ENCODE measurements around the gene SV2C.
A peak's percentile ranks its signal among the peaks of the same experiment; 100 is the strongest.

Gene SV2C

GRCh38 chr5:76169146-76169905 lies 86.1 kb downstream of the SV2C start:
- Histone ChIP-seq H3K79me2 (ENCODE audit: control insufficient read depth, insufficient read depth, low read length, poor library complexity) (no peaks in the 10 kb centered on the region), H3K27ac (ENCODE audit: low read depth, low read length) (no peak overlapping the region), H3K4ac (ENCODE audit: low read depth, low read length) (no peak overlapping the region), H4K12ac (ENCODE audit: low read depth, low read length) (no peak overlapping the region), H2AFZ (ENCODE audit: insufficient read depth, low read length, poor library complexity) (no peak overlapping the region), H3K23ac (ENCODE audit: low read length) (no peak overlapping the region), H3K27me3 (ENCODE audit: insufficient read depth, low read length) (no peaks in the 10 kb centered on the region), H3K4me3 (ENCODE audit: low read depth, low read length) (no peak overlapping the region), H3K4me2 (ENCODE audit: low read length) (no peak overlapping the region), H2BK5ac (ENCODE audit: low read depth, low read length, poor library complexity) (no peak overlapping the region), H2BK120ac (ENCODE audit: insufficient read depth, low read length, poor library complexity) (no peak overlapping the region), H2AK5ac (ENCODE audit: low read length) (no peak overlapping the region), H3K9ac (ENCODE audit: low read length) (no peak overlapping the region), H3K14ac (ENCODE audit: low read length) (no peak overlapping the region), H4K91ac (ENCODE audit: low read depth, low read length) (no peak overlapping the region), H3K4me1 (ENCODE audit: control insufficient read depth in 1 of 2, insufficient read depth in 2 of 2, low read length in 2 of 2) (peaks cover 0 to 3% of the 10 kb centered on the region in 2 experiments), H3K79me1 (ENCODE audit: low read length) (no peaks in the 10 kb centered on the region), H4K8ac (ENCODE audit: low read depth, low read length) (no peak overlapping the region), H3K18ac (ENCODE audit: low read length) (no peak overlapping the region), H3K36me3 (ENCODE audit: control insufficient read depth in 1 of 2, insufficient read depth in 2 of 2, low read length in 2 of 2) (no peaks in the 10 kb centered on the region), H3K9me3 (ENCODE audit: insufficient read depth, low read depth, low read length) (no peaks in the 10 kb centered on the region), H2BK12ac (ENCODE audit: low read length) (no peak overlapping the region)
- WGBS (ENCODE audit: extremely low coverage, insufficient coverage, insufficient read length) = no CpG with 5 or more reads among the region's 6 CpGs
- no peak for DNase-seq

GRCh38 chr5:76174101-76174500 lies 90.9 kb downstream of the SV2C start:
- H3K14ac ChIP-seq (ENCODE audit: low read length) = no peak overlapping the region
- H2AK5ac ChIP-seq (ENCODE audit: low read length) = no peak overlapping the region
- H4K8ac ChIP-seq (ENCODE audit: low read depth, low read length) = no peak overlapping the region
- H3K27ac ChIP-seq (ENCODE audit: low read depth, low read length) = no peak overlapping the region
- no peaks in the 10 kb centered on the region for H3K79me2 ChIP-seq (ENCODE audit: control insufficient read depth, insufficient read depth, low read length, poor library complexity)
- H3K4me1 ChIP-seq (ENCODE audit: control insufficient read depth in 1 of 2, insufficient read depth in 2 of 2, low read length in 2 of 2) = no peaks in the 10 kb centered on the region
- no peak overlapping the region for H3K4me2 ChIP-seq (ENCODE audit: low read length)
- H3K9ac ChIP-seq (ENCODE audit: low read length) = no peak overlapping the region
- H3K79me1 ChIP-seq (ENCODE audit: low read length) = no peaks in the 10 kb centered on the region
- H2BK5ac ChIP-seq (ENCODE audit: low read depth, low read length, poor library complexity) = no peak overlapping the region
- H3K4ac ChIP-seq (ENCODE audit: low read depth, low read length) = no peak overlapping the region
- H2BK120ac ChIP-seq (ENCODE audit: insufficient read depth, low read length, poor library complexity) = no peak overlapping the region
- DNase-seq = no peak
- WGBS (ENCODE audit: extremely low coverage, insufficient coverage, insufficient read length) = no CpG with 5 or more reads among the region's 23 CpGs
- H2BK12ac ChIP-seq (ENCODE audit: low read length) = no peak overlapping the region
- no peaks in the 10 kb centered on the region for H3K9me3 ChIP-seq (ENCODE audit: insufficient read depth, low read depth, low read length)
- H3K18ac ChIP-seq (ENCODE audit: low read length) = no peak overlapping the region
- H3K4me3 ChIP-seq (ENCODE audit: low read depth, low read length) = no peak overlapping the region
- no peak overlapping the region for H3K23ac ChIP-seq (ENCODE audit: low read length)
- H3K36me3 ChIP-seq (ENCODE audit: control insufficient read depth in 1 of 2, insufficient read depth in 2 of 2, low read length in 2 of 2) = no peaks in the 10 kb centered on the region
- H3K27me3 ChIP-seq (ENCODE audit: insufficient read depth, low read length) = no peaks in the 10 kb centered on the region
- H4K91ac ChIP-seq (ENCODE audit: low read depth, low read length) = no peak overlapping the region
- H2AFZ ChIP-seq (ENCODE audit: insufficient read depth, low read length, poor library complexity) = no peak overlapping the region
- H4K12ac ChIP-seq (ENCODE audit: low read depth, low read length) = no peak overlapping the region

- no peak overlapping the region for H3K27ac ChIP-seq (ENCODE audit: low read depth, low read length)
Observed at GRCh38 chr5:76175051-76175666, 92.0 kb downstream of the SV2C start.

GRCh38 chr5:76175821-76176403 lies 92.7 kb downstream of the SV2C start:
- no peak overlapping the region for H3K27ac ChIP-seq (ENCODE audit: low read depth, low read length)
- no peak overlapping the region for H2AFZ ChIP-seq (ENCODE audit: insufficient read depth, low read length, poor library complexity)
- no peak overlapping the region for H3K18ac ChIP-seq (ENCODE audit: low read length)
- H4K8ac ChIP-seq (ENCODE audit: low read depth, low read length) = no peak overlapping the region
- no peaks in the 10 kb centered on the region for H3K9me3 ChIP-seq (ENCODE audit: insufficient read depth, low read depth, low read length)
- H4K91ac ChIP-seq (ENCODE audit: low read depth, low read length) = no peak overlapping the region
- no peak overlapping the region for H3K23ac ChIP-seq (ENCODE audit: low read length)
- no peaks in the 10 kb centered on the region for H3K79me2 ChIP-seq (ENCODE audit: control insufficient read depth, insufficient read depth, low read length, poor library complexity)
- no CpG with 5 or more reads among the region's 7 CpGs for WGBS (ENCODE audit: extremely low coverage, insufficient coverage, insufficient read length)
- no peak overlapping the region for H3K4me2 ChIP-seq (ENCODE audit: low read length)
- no peak overlapping the region for H3K9ac ChIP-seq (ENCODE audit: low read length)
- H3K4ac ChIP-seq (ENCODE audit: low read depth, low read length) = no peak overlapping the region
- no peak overlapping the region for H2BK12ac ChIP-seq (ENCODE audit: low read length)
- no peak overlapping the region for H2BK120ac ChIP-seq (ENCODE audit: insufficient read depth, low read length, poor library complexity)
- H3K4me1 ChIP-seq (ENCODE audit: control insufficient read depth in 1 of 2, insufficient read depth in 2 of 2, low read length in 2 of 2) = peaks cover 0 to 5% of the 10 kb centered on the region in 2 experiments
- H3K36me3 ChIP-seq (ENCODE audit: control insufficient read depth in 1 of 2, insufficient read depth in 2 of 2, low read length in 2 of 2) = no peaks in the 10 kb centered on the region
- H3K79me1 ChIP-seq (ENCODE audit: low read length) = no peaks in the 10 kb centered on the region
- H4K12ac ChIP-seq (ENCODE audit: low read depth, low read length) = no peak overlapping the region
- no peak overlapping the region for H2BK5ac ChIP-seq (ENCODE audit: low read depth, low read length, poor library complexity)
- no peak overlapping the region for H2AK5ac ChIP-seq (ENCODE audit: low read length)
- H3K14ac ChIP-seq (ENCODE audit: low read length) = no peak overlapping the region
- DNase-seq = no peak
- no peaks in the 10 kb centered on the region for H3K27me3 ChIP-seq (ENCODE audit: insufficient read depth, low read length)
- no peak overlapping the region for H3K4me3 ChIP-seq (ENCODE audit: low read depth, low read length)

More at GRCh38 chr5:76175051-76175666, 92.0 kb downstream of the SV2C start:
- Histone ChIP-seq H2AK5ac (ENCODE audit: low read length) (no peak overlapping the region), H2BK120ac (ENCODE audit: insufficient read depth, low read length, poor library complexity) (no peak overlapping the region), H3K9me3 (ENCODE audit: insufficient read depth, low read depth, low read length) (no peaks in the 10 kb centered on the region), H2BK12ac (ENCODE audit: low read length) (no peak overlapping the region), H3K4me2 (ENCODE audit: low read length) (no peak overlapping the region), H3K18ac (ENCODE audit: low read length) (no peak overlapping the region), H3K9ac (ENCODE audit: low read length) (no peak overlapping the region), H4K8ac (ENCODE audit: low read depth, low read length) (no peak overlapping the region), H3K27me3 (ENCODE audit: insufficient read depth, low read length) (no peaks in the 10 kb centered on the region), H3K23ac (ENCODE audit: low read length) (no peak overlapping the region), H3K4me1 (ENCODE audit: control insufficient read depth in 1 of 2, insufficient read depth in 2 of 2, low read length in 2 of 2) (no peaks in the 10 kb centered on the region), H2AFZ (ENCODE audit: insufficient read depth, low read length, poor library complexity) (no peak overlapping the region), H2BK5ac (ENCODE audit: low read depth, low read length, poor library complexity) (no peak overlapping the region), H3K4ac (ENCODE audit: low read depth, low read length) (no peak overlapping the region), H4K12ac (ENCODE audit: low read depth, low read length) (no peak overlapping the region), H3K79me2 (ENCODE audit: control insufficient read depth, insufficient read depth, low read length, poor library complexity) (no peaks in the 10 kb centered on the region), H3K79me1 (ENCODE audit: low read length) (no peaks in the 10 kb centered on the region), H4K91ac (ENCODE audit: low read depth, low read length) (no peak overlapping the region), H3K36me3 (ENCODE audit: control insufficient read depth in 1 of 2, insufficient read depth in 2 of 2, low read length in 2 of 2) (no peaks in the 10 kb centered on the region), H3K4me3 (ENCODE audit: low read depth, low read length) (no peak overlapping the region), H3K14ac (ENCODE audit: low read length) (no peak overlapping the region)
- WGBS (ENCODE audit: extremely low coverage, insufficient coverage, insufficient read length) = no CpG with 5 or more reads among the region's 6 CpGs
- peak; percentile 44 to 76 for DNase-seq
